Fibroblast of mammary gland (primary cell): ENCODE data around the gene FCSK.
A peak's percentile ranks its signal among the peaks of the same experiment; 100 is the strongest.
"Not testable (repeated sequence)": the region's sequence is repeated elsewhere in the genome, so short reads cannot be mapped to it uniquely, and the experiment has no call there.

Source experiments
- DNase-seq: peaks from one replicate; pipeline ENCODE4 v3.0.0-alpha.2; 2010; ENCODE audit warnings: low read depth
- H3K4me3 ChIP-seq: 2 replicates; pipeline ENCODE4 v1.5.1; 2011; ENCODE audit warnings: low read depth, mild to moderate bottlenecking, low read length, moderate library complexity; ENCODE audit not compliant: control insufficient read depth
- CTCF ChIP-seq: conservative IDR thresholded peaks from 2 replicates; pipeline ENCODE4 v1.5.1; 2011; ENCODE audit warnings: low read depth, low read length, inconsistent platforms; ENCODE audit not compliant: control insufficient read depth, insufficient read depth

Gene FCSK

GRCh38 chr16:70440009-70440692, 14.2 kb upstream of the FCSK start:
- H3K4me3 ChIP-seq: no peak overlapping the region
- DNase-seq: no peak
- TF ChIP-seq CTCF: no peak

GRCh38 chr16:70441406-70441990, 12.9 kb upstream of the FCSK start:
- no peak for DNase-seq
- no peak for TF ChIP-seq CTCF
- no peak overlapping the region for H3K4me3 ChIP-seq

- no peak for DNase-seq
- H3K4me3 ChIP-seq: no peak overlapping the region
- no peak for TF ChIP-seq CTCF
Observed at GRCh38 chr16:70442344-70442743, 12.1 kb upstream of the FCSK start.

DNA sequence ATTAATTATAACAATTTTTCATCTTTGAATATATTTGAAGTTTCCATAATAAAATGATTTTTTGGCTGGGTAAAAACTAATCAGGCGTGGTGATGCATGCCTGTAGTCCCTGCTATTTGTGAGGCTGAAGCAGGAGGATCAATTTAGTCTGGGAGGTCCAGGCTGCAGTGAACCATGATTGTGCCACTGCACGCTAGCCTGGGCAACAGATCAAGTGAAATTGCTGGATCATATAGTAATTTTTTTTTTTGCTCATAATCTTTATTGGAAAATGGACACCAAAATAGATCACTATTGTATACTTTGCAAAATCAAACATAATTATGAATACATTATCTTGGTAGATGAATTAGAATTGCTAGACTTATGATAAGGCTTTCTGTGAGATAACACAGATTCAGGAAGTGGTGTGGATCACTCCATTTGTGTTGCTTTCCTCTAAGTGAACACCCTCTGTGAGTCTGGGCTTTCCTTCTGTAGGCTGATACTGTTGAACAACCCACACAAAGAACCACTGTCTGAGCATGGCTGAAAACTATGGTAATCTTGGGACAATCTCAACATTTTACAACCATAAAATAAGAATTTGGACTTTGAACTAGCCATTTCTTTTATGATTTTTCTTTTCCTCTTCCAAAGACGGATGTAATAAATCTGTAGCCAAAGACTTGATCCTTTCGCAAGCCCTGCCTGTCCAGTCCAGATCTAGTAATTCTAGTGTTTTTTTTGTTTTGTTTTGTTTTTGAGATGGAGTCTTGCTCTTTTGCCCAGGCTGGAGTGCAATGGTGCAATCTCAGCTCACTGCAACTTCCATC, 9.9 kb upstream of the FCSK start:
- no peak for TF ChIP-seq CTCF
- no peak overlapping the region for H3K4me3 ChIP-seq
- no peak for DNase-seq

GRCh38 chr16:70448075-70448474, 6.3 kb upstream of the FCSK start:
- DNase-seq: no peak
- TF ChIP-seq CTCF: no peak
- no peak overlapping the region for H3K4me3 ChIP-seq

DNA sequence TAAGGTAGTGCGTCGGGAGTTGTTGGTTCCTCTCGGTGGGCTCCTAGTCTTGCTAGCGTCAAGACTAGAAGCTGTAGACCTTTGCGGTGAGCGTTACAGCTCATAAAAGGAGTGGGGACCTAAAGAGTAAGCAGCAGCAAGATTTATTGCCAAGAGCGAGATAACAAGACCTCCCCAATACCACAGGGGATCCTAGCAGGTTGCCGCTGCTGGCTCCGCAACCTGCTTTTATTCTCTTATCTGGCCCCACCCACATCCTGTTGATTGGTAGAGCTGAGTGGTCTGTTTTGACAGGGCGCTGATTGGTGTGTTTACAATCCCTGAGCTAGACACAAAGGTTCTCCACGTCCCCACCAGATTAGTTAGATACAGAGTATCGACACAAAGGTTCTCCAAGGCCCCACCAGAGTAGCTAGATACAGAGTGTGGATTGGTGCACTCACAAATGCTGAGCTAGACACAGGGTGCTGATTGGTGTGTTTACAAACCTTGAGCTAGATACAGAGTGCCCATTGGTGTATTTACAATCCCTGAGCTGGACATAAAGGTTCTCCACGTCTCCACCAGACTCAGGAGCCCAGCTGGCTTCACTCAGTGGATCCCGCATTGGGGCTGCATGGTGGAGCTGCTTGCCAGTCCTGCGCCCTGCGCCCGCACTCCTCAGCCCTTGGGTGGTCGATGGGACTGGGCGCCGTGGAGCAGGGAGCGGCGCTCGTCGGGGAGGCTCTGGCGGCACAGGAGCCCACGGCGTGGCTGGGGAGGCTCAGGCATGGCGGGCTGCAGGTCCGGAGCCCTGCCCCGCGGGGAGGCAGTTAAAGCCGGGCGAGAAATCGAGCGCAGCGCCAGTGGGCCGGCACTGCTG, 4.0 kb upstream of the FCSK start:
- DNase-seq: not testable (repeated sequence)
- peak overlapping the region; percentile 15 for H3K4me3 ChIP-seq

- DNase-seq: not testable (repeated sequence)
- peak overlapping the region; percentile 15 for H3K4me3 ChIP-seq
Observed at GRCh38 chr16:70451004-70451340, 3.4 kb upstream of the FCSK start.
